ENCODE data around the gene ASIC4. TPM values are rescaled to one million over a fixed set of nuclear protein-coding genes. Genes with fewer than 3 reads are reported as not detected.

Gene ASIC4
- total and polyA plus RNA-seq, 2 of the 13 experiments (the other 11 are each of a cell fraction or from before 2014, with no cell fraction given): 0.03 TPM; not detected in 1

GRCh38 chr2:219572237-219573001 is 58.1 kb downstream of the ASIC4 start, which contains the start of gene INHA (continued):
- TF ChIP-seq PRDM10 (CRISPR knock-in tag; IDR thresholded peaks at IDR 0.05; ENCODE audit: low read depth) (no peak), ATAD3A (CRISPR knock-in tag; IDR thresholded peaks at IDR 0.05) (no peak), ZNF589 (CRISPR knock-in tag; conservative IDR thresholded peaks at IDR 0.05) (no peak), ZBTB8A (CRISPR knock-in tag; IDR thresholded peaks at IDR 0.05; ENCODE audit: borderline replicate concordance, low read depth) (no peak), MYC (CRISPR knock-in tag; IDR thresholded peaks at IDR 0.05; ENCODE audit: borderline replicate concordance) (no peak), MED8 (CRISPR knock-in tag; IDR thresholded peaks at IDR 0.05; ENCODE audit: insufficient replicate concordance) (no peak), ATF1 (CRISPR knock-in tag; IDR thresholded peaks at IDR 0.05) (no peak), SRSF1 (optimal IDR thresholded peaks at IDR 0.05; ENCODE audit: low read depth, low read length) (peak; percentile 12), JDP2 (CRISPR knock-in tag; IDR thresholded peaks at IDR 0.05; ENCODE audit: borderline replicate concordance) (no peak), CREB3 (CRISPR knock-in tag; IDR thresholded peaks at IDR 0.05) (no peak; the same call in 1 of the 2 replicates), HMGA1 (CRISPR knock-in tag; conservative IDR thresholded peaks at IDR 0.05) (no peak), HIVEP1 (CRISPR knock-in tag; IDR thresholded peaks at IDR 0.05) (peak; percentile 10; the same call in 1 of the 2 replicates), ZNF180 (CRISPR knock-in tag; IDR thresholded peaks at IDR 0.05; ENCODE audit: borderline replicate concordance, low read depth) (no peak), CEBPG (CRISPR knock-in tag; IDR thresholded peaks at IDR 0.05) (no peak), ZFP41 (CRISPR knock-in tag; IDR thresholded peaks at IDR 0.05; ENCODE audit: borderline replicate concordance) (no peak; the same call in 1 of the 2 replicates), RXRA (CRISPR knock-in tag; IDR thresholded peaks at IDR 0.05) (no peak), ZNF33A (CRISPR knock-in tag; IDR thresholded peaks at IDR 0.05; ENCODE audit: borderline replicate concordance) (no peak), ZNF597 (CRISPR knock-in tag; IDR thresholded peaks at IDR 0.05) (no peak), NRL (CRISPR knock-in tag; IDR thresholded peaks at IDR 0.05; ENCODE audit: borderline replicate concordance) (peak; percentile 26; the same call in 1 of the 2 replicates), NFYC (CRISPR knock-in tag; IDR thresholded peaks at IDR 0.05) (no peak), ZNF235 (CRISPR knock-in tag; IDR thresholded peaks at IDR 0.05; ENCODE audit: borderline replicate concordance) (0 out of 2 replicates have a peak, but pooled peaks have one; percentile 4), HNRNPH1 (optimal IDR thresholded peaks at IDR 0.05; ENCODE audit: low read depth, low read length) (no peak), ZNF20 (CRISPR knock-in tag; IDR thresholded peaks at IDR 0.05) (no peak), SRSF4 (IDR thresholded peaks at IDR 0.05; ENCODE audit: low read depth, low read length, poor library complexity, severe bottlenecking) (no peak), GPN1 (CRISPR knock-in tag; IDR thresholded peaks at IDR 0.05; ENCODE audit: borderline replicate concordance) (no peak), ZKSCAN1 (IDR thresholded peaks at IDR 0.05; ENCODE audit: low read length) (no peak)

All from HepG2 (cell line).